Activated CD4-positive, alpha-beta T cell treated with anti-CD3 and anti-CD28 coated beads for 1 hour (primary cell): ENCODE measurements around the gene SRI.
"Not testable (repeated sequence)": the region's sequence is repeated elsewhere in the genome, so short reads cannot be mapped to it uniquely, and the experiment has no call there.

ENCODE experiments used
- DNase-seq: peaks from one replicate; pipeline ENCODE4 v3.0.0-alpha.2; 2020

Gene SRI

GRCh38 chr7:88172842-88173241 lies 47.0 kb downstream of the SRI start:
- no peak for DNase-seq

GRCh38 chr7:88169717-88170320 lies 50.0 kb downstream of the SRI start:
- DNase-seq = no peak

- DNase-seq = no peak
Measured at GRCh38 chr7:88167721-88168120, 52.1 kb downstream of the SRI start.

- DNase-seq = no peak
Measured at GRCh38 chr7:88167223-88167622, 52.6 kb downstream of the SRI start.

GRCh38 chr7:88165697-88166096 lies 54.1 kb downstream of the SRI start:
- DNase-seq = no peak

- not testable (repeated sequence) for DNase-seq
Measured at GRCh38 chr7:88159741-88160140, 60.1 kb downstream of the SRI start.

GRCh38 chr7:88156356-88156755 lies 63.5 kb downstream of the SRI start:
- no peak for DNase-seq

GRCh38 chr7:88155756-88156155 lies 64.1 kb downstream of the SRI start:
- DNase-seq = no peak
